NCI-H345 (cell line): ENCODE data around the gene GNG14.
A peak's percentile ranks its signal among the peaks of the same experiment; 100 is the strongest.
"Not testable (repeated sequence)": the region's sequence is repeated elsewhere in the genome, so short reads cannot be mapped to it uniquely, and the experiment has no call there.

Experiments used
- DNase-seq: peaks from one replicate; lab custom pipeline; 2025; lab: John Stamatoyannopoulos, UW

The GNG14 gene

GRCh38 chr19:12723641-12724426, 36.0 kb downstream of the GNG14 start, which contains the start of gene TNPO2:
Gene TNPO2 (minus strand): TSS chr19:12723932. CDS start chr19:12720977, 2,955 bp downstream.
- DNase-seq, result peak; percentile 8

GRCh38 chr19:12725612-12726011, 37.8 kb downstream of the GNG14 start:
- not testable (repeated sequence) for DNase-seq

- no peak for DNase-seq
Observed at GRCh38 chr19:12726988-12727316, 39.2 kb downstream of the GNG14 start.

GRCh38 chr19:12727745-12728433, 40.1 kb downstream of the GNG14 start:
- no peak for DNase-seq

GRCh38 chr19:12730064-12730463, 42.3 kb downstream of the GNG14 start:
- no peak for DNase-seq

GRCh38 chr19:12731337-12731736, 43.5 kb downstream of the GNG14 start:
- DNase-seq, result no peak

GRCh38 chr19:12733369-12734214, 45.8 kb downstream of the GNG14 start:
- no peak for DNase-seq

GRCh38 chr19:12736995-12737834, 49.4 kb downstream of the GNG14 start, which contains the start of gene GET3:
Gene GET3 (plus strand): TSS chr19:12737497. CDS start chr19:12737506, 9 bp downstream.
- DNase-seq, result peak; percentile 92

- DNase-seq, result no peak
Observed at GRCh38 chr19:12737835-12738351, 50.1 kb downstream of the GNG14 start.
